HG03139 (cell line): Measurements from ENCODE around the gene CDC42BPG.

ENCODE experiments used
- ATAC-seq: cut with Tn5 transposase; IDR thresholded peaks from one replicate; pipeline ENCODE4 v1.9.1; 2021; ENCODE audit not compliant: unreplicated experiment

Gene CDC42BPG

GRCh38 chr11:64864473-64865285 lies 20.2 kb upstream of the CDC42BPG start:
- ATAC-seq, result no peak

- no peak for ATAC-seq
Measured at GRCh38 chr11:64864135-64864472, 19.7 kb upstream of the CDC42BPG start.

- no peak for ATAC-seq
Measured at GRCh38 chr11:64863391-64864060, 19.1 kb upstream of the CDC42BPG start.

- ATAC-seq, result no peak
Measured at GRCh38 chr11:64862987-64863390, 18.5 kb upstream of the CDC42BPG start.

DNA sequence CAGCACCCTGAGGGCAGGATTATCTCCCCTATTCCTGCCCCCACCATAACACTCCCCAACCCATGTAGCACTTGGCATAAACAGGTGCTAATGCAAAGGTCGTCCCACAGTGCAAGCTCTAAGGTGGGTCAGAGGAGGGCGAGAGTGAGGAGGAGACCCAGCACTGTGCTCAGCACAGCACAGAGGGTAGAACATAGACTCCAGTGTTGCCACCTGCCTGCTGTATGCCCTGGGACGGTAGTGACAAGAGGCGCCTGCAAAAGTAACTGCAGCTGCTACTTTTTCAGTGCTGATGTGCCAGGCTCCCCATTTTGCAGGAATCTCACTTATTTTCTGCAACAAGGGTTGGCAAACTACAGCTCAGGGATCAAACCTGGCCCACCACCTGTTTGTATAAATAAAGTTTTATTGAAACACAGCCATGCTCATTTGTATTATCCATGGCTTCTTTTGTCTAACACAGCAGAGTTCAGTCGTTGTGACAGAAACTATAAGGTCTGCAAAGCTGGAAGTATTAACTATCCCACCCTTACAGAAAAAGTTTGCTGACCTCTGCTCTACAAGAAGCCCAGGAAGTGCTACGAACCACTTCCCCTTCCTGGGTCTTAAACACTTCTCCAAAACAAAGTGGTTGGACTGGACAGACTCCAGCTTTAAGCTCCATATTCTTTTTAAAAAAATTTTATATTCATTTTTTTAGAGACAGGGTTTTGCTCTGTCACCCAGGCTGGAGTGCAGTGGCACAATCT lies 16.9 kb upstream of the CDC42BPG start:
- ATAC-seq, result no peak

DNA sequence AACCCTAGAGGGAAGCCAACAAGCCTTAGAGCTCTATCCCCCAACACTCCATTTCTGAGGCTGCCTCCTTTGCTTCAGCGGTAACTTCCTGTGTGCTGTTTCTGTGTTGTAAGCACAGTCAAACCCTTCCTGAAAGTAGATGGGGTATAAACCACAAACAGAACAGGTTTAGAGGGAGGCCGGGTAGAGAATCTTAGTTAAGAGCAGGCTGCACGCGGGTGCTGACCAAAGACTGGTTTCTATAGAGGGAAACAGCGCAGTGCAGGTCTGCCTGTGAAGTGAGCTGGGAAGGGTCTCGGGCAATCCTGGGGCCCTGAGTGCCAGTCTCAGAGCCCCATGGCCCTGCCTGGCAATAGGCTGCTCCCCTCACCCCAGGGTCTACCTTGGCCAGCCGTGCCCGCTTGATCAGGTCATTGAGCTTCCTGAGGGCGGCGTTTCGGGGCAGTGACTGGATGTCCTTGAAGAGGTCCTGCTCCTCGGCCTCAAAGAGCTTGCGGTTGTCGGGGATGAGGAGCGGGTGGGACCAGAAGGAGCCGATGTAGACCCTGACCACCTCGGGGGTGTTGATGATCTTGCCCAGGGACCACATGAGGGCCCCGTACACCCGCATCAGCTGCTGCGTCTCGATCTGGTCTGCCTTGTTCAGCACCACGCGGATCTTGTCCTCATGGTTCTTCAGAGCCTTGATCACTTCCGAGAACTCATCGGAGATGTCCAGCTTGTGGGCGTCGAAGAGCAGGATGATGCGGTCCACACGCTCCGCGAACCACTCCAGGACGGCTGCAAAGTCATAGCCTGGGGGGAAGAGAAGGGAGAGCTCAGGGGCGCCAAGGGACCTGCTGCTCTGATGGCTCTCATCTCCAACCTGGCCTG lies 15.3 kb upstream of the CDC42BPG start:
- peak; percentile 50 for ATAC-seq

DNA sequence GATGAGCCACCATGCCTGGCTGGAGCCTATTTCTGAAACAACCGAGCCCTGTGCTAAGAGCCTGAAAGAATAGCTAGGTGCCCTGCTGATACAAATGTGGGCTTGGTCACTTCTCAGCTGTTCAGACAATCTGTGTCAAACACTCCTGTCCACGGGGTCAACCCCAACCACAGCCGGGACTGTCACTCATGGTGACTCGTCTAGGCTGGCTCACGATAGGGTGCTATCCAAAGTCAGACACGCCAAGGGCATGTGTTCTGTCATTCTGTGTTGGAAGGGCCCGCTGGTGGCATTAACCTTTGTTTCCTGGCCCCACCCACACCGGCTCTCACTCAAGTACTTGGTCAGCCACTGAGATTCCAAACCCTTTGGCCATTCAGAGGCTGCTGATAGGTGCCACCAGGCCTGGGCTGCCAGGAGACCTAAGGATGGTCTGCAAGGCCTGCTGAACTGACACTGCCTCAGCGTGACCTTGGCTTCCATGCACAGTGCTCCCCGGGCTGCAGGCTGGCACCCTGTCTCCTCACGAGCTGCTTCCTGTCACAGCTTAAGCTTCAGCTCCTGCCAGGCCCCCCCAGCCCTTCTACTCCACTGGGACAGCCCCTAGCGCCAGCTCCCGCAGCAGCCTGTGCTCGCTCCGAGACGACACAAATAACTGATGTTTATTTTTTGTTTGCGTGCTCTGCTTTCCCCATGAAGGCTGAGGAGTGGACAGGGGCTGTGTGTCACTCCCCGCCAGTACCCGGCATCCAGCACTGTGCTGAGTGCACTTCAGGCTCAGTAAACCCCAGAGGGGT lies 14.2 kb upstream of the CDC42BPG start:
- peak; percentile 18 for ATAC-seq

DNA sequence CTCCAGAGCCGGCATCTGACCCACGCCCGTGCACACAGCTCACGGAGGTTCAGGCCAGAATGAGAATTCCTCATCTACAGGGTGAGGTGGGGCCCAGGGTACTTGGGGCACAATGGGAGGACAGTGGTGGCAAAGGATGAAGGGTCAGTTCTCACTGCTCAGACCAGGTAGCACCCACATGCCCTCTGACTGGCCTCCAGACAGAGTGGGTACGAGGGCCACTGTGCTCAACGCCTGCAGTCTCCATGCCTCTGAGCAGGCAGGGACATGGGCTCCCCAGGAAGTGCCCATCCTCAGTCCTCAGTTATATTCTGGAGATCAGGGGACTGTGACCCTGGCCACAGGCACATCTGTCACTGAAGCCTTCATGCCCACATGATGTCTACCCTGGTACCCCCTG lies 13.0 kb upstream of the CDC42BPG start:
- ATAC-seq, result no peak

DNA sequence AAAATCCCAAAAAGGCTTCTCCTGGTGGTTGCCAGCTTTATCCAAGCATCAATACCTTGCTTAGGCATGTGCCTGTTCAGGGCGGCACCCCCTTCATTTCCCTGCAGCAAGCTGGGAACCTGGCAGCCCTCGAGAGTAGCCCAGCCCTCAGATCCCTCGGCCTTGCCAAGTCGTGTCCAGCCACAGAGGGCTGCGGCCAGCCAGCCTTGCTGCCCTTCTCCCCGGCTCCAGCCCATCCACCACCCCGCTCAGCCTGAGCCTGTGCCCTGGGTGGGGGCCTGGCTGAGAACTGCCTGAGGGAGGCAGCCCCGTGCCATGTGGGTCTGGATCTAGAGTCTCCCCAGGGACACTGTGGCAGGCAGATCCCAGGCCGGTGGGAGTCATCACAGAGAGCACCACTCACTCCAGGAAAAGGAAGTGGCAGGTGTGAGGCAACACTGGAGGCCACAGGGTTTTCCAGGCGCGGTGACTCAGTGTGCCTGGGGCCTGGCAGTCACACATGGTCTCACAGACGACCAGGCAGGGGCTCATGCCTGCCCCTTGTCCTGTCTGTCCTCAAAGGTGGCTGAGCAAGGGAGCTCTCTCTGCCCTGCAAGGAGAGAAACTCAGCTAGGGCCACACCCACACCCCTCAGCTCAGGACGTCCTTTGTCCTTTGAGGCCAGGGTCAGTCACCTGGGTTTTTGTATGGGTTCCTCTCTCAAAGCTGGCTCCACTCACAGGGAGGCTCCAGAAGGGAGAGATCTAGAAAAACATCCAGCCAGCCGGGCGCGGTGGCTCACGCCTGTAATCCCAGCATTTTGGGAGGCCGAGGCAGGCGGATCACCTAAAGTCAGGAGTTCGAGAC lies 12.2 kb upstream of the CDC42BPG start:
- no peak for ATAC-seq

- ATAC-seq, result no peak
Measured at GRCh38 chr11:64855596-64856304, 11.3 kb upstream of the CDC42BPG start.

DNA sequence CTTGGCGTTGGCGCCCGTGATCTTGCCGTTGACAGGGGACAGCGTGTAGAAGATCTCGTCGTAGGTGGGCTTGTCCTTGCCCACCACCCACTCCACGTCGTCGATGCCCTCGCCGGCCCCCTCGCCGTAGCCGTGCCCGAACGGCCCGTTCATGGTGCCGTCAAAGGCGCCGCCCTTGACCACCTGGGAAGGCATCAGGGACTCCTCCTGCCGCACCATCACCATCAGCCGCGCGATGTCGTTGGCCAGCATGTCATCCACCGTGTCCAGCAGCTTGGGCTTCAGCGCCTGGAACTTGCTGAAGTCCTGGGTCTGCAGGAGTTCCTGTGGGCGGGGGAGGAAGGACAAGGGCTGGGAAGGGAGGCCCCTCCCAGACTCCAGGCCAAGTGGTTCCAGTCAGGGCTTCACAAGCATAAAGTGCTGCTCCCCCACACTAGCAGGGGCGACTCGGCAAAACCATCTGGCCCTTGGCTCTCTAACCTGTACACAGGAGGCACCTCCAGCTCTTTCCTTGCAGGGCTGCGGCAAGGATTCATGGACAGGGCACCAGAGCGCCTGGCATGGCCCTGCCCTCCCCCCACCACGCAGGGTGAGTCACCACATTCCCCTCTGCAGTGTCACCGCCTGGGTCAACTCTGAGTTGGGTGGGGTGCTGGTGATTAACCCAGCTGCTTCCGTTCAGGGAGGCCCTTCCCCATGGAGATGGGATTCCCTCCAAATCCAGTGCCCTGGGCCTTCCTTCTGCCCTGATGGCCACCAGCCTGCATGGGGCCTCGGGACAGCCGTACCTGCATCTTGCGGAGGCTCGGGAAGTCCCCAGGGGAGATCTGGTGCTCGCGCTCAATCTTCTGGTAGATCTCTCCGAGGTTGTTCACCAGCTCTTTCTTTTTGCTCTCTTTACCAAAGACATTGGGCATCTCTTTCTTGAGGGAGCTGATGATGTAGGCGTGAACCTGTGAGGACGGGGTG lies 10.4 kb upstream of the CDC42BPG start:
- no peak for ATAC-seq

DNA sequence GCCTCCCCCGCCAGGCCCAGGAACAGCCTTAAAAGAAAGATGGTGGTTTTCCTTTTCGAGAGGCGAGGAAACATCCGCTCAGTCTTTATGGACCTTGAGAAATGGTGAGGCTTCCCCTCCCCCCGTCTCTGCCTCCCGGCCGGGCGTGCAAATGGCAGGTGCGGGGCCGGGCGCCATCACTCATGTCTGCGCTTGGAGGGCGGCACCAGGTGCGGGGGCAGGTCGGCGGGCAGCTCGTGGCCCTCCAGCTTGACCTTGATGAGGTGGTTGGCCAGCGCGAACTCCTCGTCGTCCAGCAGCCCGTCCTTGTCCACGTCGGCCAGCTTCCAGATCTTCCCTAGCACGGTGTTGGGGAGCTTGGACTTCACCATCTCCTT lies 9.7 kb upstream of the CDC42BPG start:
- ATAC-seq, result no peak

DNA sequence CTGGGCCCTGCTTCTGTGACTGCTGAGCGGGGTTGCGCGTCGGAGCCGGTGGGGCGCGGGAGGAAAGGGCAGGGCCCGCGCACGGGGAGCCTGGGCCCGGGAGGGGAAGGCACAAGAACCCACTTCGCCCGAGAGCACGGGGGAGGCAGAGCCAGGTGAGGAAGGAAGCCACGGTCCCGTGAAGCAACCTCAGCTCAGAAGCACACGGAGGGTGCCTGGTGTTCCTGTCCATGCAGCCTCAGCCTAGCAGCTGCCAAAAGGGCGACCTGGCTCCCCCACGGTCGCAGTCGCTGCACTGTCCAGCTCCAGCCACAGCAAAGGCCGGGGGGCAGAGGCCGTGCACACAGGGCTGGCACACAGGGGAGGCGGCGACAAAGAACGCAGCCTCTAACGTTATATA lies 9.3 kb upstream of the CDC42BPG start:
- ATAC-seq, result no peak

GRCh38 chr11:64852804-64853509 lies 8.5 kb upstream of the CDC42BPG start:
- no peak for ATAC-seq

GRCh38 chr11:64851831-64852351 lies 7.4 kb upstream of the CDC42BPG start:
- ATAC-seq, result no peak

GRCh38 chr11:64850979-64851567 lies 6.6 kb upstream of the CDC42BPG start:
- peak; percentile 59 for ATAC-seq
